Vagina (tissue), 2 donors: ENCODE measurements around the gene ACYP2. TPM values are rescaled to one million over a fixed set of nuclear protein-coding genes. Genes with fewer than 3 reads are reported as not detected.
A peak's percentile ranks its signal among the peaks of the same experiment; 100 is the strongest.

Experiments used
- DNase-seq, 2 donors: peaks; one replicate each; pipeline ENCODE4 v3.0.0-alpha.2; 2017; ENCODE audit errors: extremely low spot score in 2 of 2
- H3K27ac ChIP-seq: fragments of 200-600 bp; sonication (generic); one replicate; pipeline ENCODE4 v1.5.1; 2019
- H3K27me3 ChIP-seq: fragments of 200-600 bp; sonication (generic); one replicate; pipeline ENCODE4 v1.5.1; 2019
- H3K36me3 ChIP-seq, 2 donors: fragments of 200-600 bp; sonication (generic); one replicate each; pipeline ENCODE4 v1.5.1; 2017 to 2019
- H3K4me1 ChIP-seq: fragments of 200-600 bp; sonication (generic); one replicate; pipeline ENCODE4 v1.5.1; 2019
- H3K4me3 ChIP-seq, 2 donors: fragments of 200-600 bp; sonication (generic); 1 replicate in 1 of 2; 2 replicates in 1 of 2; pipeline ENCODE4 v1.5.1; 2016 to 2019
- H3K9me3 ChIP-seq: fragments of 200-600 bp; sonication (generic); one replicate; pipeline ENCODE4 v1.5.1; 2019
- POLR2A ChIP-seq, 2 donors: fragments of 450-650 bp; IDR thresholded peaks; one replicate each; pipeline ENCODE4 v1.6.1; 2017; ENCODE audit warnings: antibody characterized with exemption in 2 of 2, mild to moderate bottlenecking in 2 of 2, moderate library complexity in 2 of 2
- POLR2AphosphoS5 ChIP-seq, 2 donors: sonication (generic); formaldehyde crosslinking; IDR thresholded peaks; one replicate each; pipeline ENCODE4 v1.9.0; 2017; ENCODE audit warnings: antibody characterized with exemption in 2 of 2, mild to moderate bottlenecking in 2 of 2, low read depth in 1 of 2; ENCODE audit not compliant: insufficient read depth in 1 of 2
- intact Hi-C: fragments of 100-400 bp; cut with DNase I; formaldehyde crosslinking; loops from one replicate; pipeline ENCODE4 v1.15.1; 2023
- total RNA-seq: library from RNA; depleted of rRNA; stranded (reverse); fragments of >200 nt; gene quantifications from one replicate; pipeline ENCODE4 v1.2.3, GENCODE V29; 2016
- TF ChIP-seq, protein P1 (sequence below), 3 experiments: fragments of 450-650 bp in 2 of 3; fragments of 200-600 bp in 1 of 3; sonication (generic) in 1 of 3; IDR thresholded peaks; one replicate each; pipeline ENCODE4 v1.5.1; 2017 to 2019; ENCODE audit warnings: antibody characterized with exemption in 3 of 3, mild to moderate bottlenecking in 2 of 3, moderate library complexity in 2 of 3

The ACYP2 gene
- total RNA-seq, 1 donor from 2014 or later, result 10.8 TPM

DNA sequence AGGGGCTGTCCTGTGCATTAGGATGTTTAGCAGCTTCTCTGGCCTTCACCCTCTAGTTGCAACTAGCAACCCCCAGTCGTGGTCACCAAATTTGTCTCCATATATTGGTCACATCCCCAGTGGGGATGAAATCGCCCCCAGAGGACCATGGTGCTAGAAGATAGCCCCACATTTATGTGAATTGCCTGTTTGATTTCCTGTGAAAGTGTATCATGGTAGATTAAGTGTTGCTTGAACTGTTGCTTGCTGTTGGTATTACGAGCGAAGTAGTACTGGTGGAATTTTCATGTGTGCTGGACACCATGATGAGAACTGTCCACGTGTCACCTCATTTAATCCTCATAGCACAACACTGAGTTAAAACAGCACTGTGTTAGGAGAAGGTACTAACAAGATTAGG, 81.2 kb downstream of the ACYP2 start:
- DNase-seq, result no peak
- H3K27ac ChIP-seq, result no peak overlapping the region
- H3K27me3 ChIP-seq, result no peaks in the 10 kb centered on the region
- no peaks in the 10 kb centered on the region for H3K9me3 ChIP-seq
- no peaks in the 10 kb centered on the region for H3K4me1 ChIP-seq
- H3K36me3 ChIP-seq, result no peaks in the 10 kb centered on the region
- TF ChIP-seq POLR2A (IDR thresholded peaks at IDR 0.05) (no peak), POLR2AphosphoS5 (IDR thresholded peaks at IDR 0.05; ENCODE audit: insufficient read depth in 1 of 2, low read depth in 1 of 2) (no peak)
- TF ChIP-seq, protein P1, sequence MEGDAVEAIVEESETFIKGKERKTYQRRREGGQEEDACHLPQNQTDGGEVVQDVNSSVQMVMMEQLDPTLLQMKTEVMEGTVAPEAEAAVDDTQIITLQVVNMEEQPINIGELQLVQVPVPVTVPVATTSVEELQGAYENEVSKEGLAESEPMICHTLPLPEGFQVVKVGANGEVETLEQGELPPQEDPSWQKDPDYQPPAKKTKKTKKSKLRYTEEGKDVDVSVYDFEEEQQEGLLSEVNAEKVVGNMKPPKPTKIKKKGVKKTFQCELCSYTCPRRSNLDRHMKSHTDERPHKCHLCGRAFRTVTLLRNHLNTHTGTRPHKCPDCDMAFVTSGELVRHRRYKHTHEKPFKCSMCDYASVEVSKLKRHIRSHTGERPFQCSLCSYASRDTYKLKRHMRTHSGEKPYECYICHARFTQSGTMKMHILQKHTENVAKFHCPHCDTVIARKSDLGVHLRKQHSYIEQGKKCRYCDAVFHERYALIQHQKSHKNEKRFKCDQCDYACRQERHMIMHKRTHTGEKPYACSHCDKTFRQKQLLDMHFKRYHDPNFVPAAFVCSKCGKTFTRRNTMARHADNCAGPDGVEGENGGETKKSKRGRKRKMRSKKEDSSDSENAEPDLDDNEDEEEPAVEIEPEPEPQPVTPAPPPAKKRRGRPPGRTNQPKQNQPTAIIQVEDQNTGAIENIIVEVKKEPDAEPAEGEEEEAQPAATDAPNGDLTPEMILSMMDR (IDR thresholded peaks at IDR 0.05), result no peak
- H3K4me3 ChIP-seq, result no peak overlapping the region
- intact Hi-C loops, result no loop called here

DNA sequence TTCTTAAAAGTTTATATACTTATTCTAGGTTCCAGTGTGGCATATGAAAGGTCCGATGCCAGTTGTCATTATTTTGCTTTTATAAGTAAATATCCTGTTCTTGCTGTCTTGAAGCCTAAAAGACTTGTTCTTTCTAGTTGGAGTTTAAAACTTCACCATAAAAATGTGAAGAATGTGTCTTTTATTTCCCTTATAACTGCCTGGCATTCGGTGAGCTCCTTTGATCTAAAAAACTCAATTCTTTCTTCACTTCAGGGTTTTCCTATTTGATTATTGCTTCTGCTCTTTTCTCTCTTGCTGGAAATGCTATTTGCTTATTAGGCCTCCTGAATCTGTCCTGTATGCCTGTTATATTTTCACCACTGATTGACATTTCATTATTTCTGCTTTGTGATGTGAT, 89.1 kb downstream of the ACYP2 start:
- no peak overlapping the region for H3K4me3 ChIP-seq
- intact Hi-C loops, result no loop called here

DNA sequence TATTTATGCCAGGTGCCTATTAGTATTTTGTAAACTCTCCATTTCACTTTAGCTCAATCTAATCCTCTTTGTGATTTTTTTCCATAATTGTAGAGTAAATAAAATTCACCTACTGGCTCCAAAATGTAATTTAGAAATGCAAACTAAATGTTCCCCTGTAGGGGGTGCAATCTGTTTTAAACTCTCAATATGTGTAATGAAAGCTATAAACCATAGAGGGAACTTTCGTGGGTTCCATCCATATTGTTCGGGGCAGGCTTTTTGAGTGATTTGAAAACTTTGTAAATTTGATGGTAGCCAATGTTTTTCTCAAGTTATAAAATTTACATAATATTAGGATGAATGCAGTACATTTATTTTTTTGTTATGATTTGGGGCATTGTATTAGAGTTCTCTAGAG, 91.2 kb downstream of the ACYP2 start:
- Histone ChIP-seq H3K4me3 (no peak overlapping the region), H3K36me3 (no peaks in the 10 kb centered on the region), H3K9me3 (no peaks in the 10 kb centered on the region), H3K27ac (no peak overlapping the region), H3K27me3 (no peaks in the 10 kb centered on the region), H3K4me1 (peaks cover 22% of the 10 kb centered on the region)
- TF ChIP-seq POLR2AphosphoS5 (IDR thresholded peaks at IDR 0.05; ENCODE audit: insufficient read depth in 1 of 2, low read depth in 1 of 2), result no peak
- no peak for TF ChIP-seq POLR2A (IDR thresholded peaks at IDR 0.05)
- TF ChIP-seq, protein P1 (IDR thresholded peaks at IDR 0.05), result peak in 1 of 3 experiments; percentile 28
- DNase-seq, result no peak
- intact Hi-C loops, result no loop called here

More for the DNA sequence above, 89.1 kb downstream of the ACYP2 start:
- TF ChIP-seq, protein P1 (IDR thresholded peaks at IDR 0.05), result no peak
- TF ChIP-seq POLR2A (IDR thresholded peaks at IDR 0.05) (no peak), POLR2AphosphoS5 (IDR thresholded peaks at IDR 0.05; ENCODE audit: insufficient read depth in 1 of 2, low read depth in 1 of 2) (no peak)
- no peak for DNase-seq
- Histone ChIP-seq H3K27ac (no peak overlapping the region), H3K36me3 (no peaks in the 10 kb centered on the region), H3K4me1 (peaks cover 20% of the 10 kb centered on the region), H3K27me3 (no peaks in the 10 kb centered on the region), H3K9me3 (no peaks in the 10 kb centered on the region)

DNA sequence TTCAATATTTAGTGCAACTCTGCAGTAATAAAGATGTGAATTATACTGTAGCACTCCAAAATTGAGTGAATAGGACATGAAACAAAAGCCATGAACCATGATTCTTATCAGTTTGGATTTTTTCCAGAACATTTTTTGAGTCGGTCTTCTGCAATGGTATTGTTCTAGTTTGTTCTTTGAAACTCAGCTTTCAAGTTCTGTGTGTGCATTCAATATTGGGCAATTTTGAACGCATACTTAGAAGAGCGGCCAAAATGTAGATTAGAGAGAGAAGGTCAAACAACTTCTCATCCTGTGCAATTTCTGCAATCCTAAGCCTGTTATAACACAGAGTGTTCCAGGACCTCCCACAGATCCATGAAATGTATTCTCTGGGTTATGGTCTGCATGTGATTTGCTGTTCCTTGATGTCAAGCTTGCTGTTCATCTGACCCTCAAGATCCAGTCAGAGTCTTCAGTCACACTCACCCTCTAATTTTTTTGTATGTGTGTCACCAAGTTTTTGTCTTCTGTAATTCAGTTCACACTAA, 92.3 kb downstream of the ACYP2 start:
- H3K4me1 ChIP-seq, result peaks cover 27% of the 10 kb centered on the region
- H3K9me3 ChIP-seq, result no peaks in the 10 kb centered on the region
- peak overlapping the region; percentile 41 for H3K27ac ChIP-seq
- no peaks in the 10 kb centered on the region for H3K36me3 ChIP-seq
- no peak overlapping the region for H3K4me3 ChIP-seq
- DNase-seq, result no peak
- TF ChIP-seq POLR2A (IDR thresholded peaks at IDR 0.05) (no peak), POLR2AphosphoS5 (IDR thresholded peaks at IDR 0.05; ENCODE audit: insufficient read depth in 1 of 2, low read depth in 1 of 2) (no peak)
- intact Hi-C loops, result no loop called here
- H3K27me3 ChIP-seq, result no peaks in the 10 kb centered on the region

DNA sequence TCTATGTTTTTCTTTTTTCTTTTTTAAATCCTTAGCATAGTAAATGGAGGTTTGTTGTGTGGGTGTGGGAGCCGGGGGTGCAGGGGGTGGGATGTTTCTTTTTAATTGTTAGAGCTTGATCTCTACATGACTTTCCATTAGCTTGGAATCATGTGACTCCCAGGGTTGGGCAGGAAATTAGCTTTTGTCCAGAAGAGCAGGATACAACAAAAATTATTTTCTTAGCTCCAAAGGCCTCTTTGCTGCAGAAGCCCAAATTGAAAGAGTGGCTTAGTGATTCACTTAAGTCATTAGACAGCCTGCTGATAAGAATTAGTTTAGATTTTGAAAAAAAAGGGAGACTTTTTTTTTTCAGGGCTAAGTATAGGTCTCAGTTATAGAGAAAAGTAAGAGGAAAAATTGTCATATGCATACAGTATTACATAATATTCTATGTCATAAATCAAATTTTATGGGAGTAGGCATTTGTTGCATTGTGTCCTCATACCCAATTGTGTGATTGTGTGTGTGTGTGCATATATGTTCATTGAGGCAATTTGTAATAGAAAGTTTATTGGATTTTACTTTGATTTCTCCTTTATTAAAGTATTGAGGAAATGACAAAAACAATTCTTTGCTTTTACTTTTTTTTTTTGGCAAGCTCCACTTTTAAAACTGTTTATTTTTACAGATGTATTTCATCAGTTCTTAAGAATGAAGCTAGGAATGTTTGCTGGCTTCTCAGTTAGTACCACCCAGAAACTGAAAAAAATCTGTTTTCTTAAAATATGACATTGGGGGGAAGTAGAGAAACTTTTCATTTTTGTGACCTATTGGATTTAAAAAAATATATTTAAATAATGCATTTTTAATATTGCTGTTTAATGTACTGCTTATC, 93.2 kb downstream of the ACYP2 start:
- no peaks in the 10 kb centered on the region for H3K36me3 ChIP-seq
- DNase-seq, result no peak
- peak overlapping the region; percentile 41 for H3K27ac ChIP-seq
- no peaks in the 10 kb centered on the region for H3K27me3 ChIP-seq
- TF ChIP-seq POLR2AphosphoS5 (IDR thresholded peaks at IDR 0.05; ENCODE audit: insufficient read depth in 1 of 2, low read depth in 1 of 2) (no peak), POLR2A (IDR thresholded peaks at IDR 0.05) (no peak)
- TF ChIP-seq, protein P1 (IDR thresholded peaks at IDR 0.05), result no peak
- peaks cover 27% of the 10 kb centered on the region for H3K4me1 ChIP-seq
- H3K9me3 ChIP-seq, result no peaks in the 10 kb centered on the region
- no peak overlapping the region for H3K4me3 ChIP-seq
- intact Hi-C loops, result no loop called here
